ENCODE results near the gene GSTO2.

DNA sequence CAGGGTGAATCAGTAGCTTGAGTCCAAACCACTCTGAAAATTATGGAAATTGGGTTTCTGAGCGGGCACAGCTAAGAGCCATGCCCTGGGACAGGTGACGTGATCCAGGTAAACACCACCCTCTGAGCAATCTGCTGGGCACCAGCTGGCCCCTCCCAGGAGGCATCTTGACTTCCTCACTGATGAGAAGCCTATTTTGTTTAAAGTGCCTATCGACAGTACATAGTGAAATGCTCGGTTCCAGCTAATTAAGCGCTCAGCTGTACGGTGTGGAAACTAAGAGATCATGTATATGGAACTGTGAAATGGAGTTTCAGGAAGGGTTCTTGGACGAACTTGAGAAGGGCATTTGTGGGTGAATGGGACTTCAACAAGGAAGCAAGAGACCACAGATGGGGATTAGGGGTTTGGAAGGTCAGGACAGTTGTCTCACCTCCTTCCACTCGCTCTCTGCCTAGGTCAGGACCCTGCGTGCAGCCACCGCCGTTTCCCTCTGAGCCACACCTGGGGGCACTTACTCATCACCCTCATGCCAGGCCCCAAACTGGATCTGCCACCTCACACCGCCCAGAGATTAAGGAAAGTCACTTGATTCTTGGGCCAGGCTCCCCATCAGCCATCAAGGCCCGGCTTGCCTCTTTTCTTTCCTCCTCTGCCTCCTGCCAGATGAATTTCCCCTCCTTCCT is 66.1 kb downstream of the GSTO2 start:
- TF ChIP-seq CTCF (IDR thresholded peaks at IDR 0.05): no peak
- TF ChIP-seq POLR2A (IDR thresholded peaks at IDR 0.05): no peak

Data from lower leg skin (tissue), 3 donors.